Colon (tissue), 2 donors: ENCODE measurements around the gene SMARCC1.

Source experiments
- FAIRE-seq: peaks from 2 replicates; lab custom pipeline; 2012; peaks lifted over from hg19 to GRCh38; lab: Jason Lieb, UNC
- donor health status: control.
- donor health status: control.

SMARCC1 gene

GRCh38 chr3:47701388-47701787 lies 80.3 kb downstream of the SMARCC1 start:
- FAIRE-seq: no peak

- FAIRE-seq: no peak
Measured at GRCh38 chr3:47692158-47692557, 89.5 kb downstream of the SMARCC1 start.

- FAIRE-seq: no peak
Measured at GRCh38 chr3:47688488-47688887, 93.2 kb downstream of the SMARCC1 start.

GRCh38 chr3:47685037-47685436 lies 96.7 kb downstream of the SMARCC1 start:
- no peak for FAIRE-seq

- FAIRE-seq: no peak
Measured at GRCh38 chr3:47681016-47681415, 100.7 kb downstream of the SMARCC1 start.

- no peak for FAIRE-seq
Measured at GRCh38 chr3:47678446-47679338, 103.0 kb downstream of the SMARCC1 start.

GRCh38 chr3:47669026-47669749 lies 112.5 kb downstream of the SMARCC1 start:
- FAIRE-seq: no peak

- no peak for FAIRE-seq
Measured at GRCh38 chr3:47666118-47666517, 115.6 kb downstream of the SMARCC1 start.

GRCh38 chr3:47664519-47664918 lies 117.2 kb downstream of the SMARCC1 start:
- FAIRE-seq: no peak

GRCh38 chr3:47663630-47664240 lies 118.0 kb downstream of the SMARCC1 start:
- no peak for FAIRE-seq

- FAIRE-seq: no peak
Measured at GRCh38 chr3:47661121-47661752, 120.5 kb downstream of the SMARCC1 start.

GRCh38 chr3:47658444-47658843 lies 123.2 kb downstream of the SMARCC1 start:
- no peak for FAIRE-seq

GRCh38 chr3:47652142-47652541 lies 129.6 kb downstream of the SMARCC1 start:
- no peak for FAIRE-seq

- no peak for FAIRE-seq
Measured at GRCh38 chr3:47650294-47650693, 131.4 kb downstream of the SMARCC1 start.

- FAIRE-seq: peak; percentile 38
Measured at GRCh38 chr3:47647550-47647949, 134.1 kb downstream of the SMARCC1 start.

- FAIRE-seq: no peak
Measured at GRCh38 chr3:47646362-47646761, 135.3 kb downstream of the SMARCC1 start.

- no peak for FAIRE-seq
Measured at GRCh38 chr3:47645551-47645950, 136.1 kb downstream of the SMARCC1 start.

- FAIRE-seq: no peak
Measured at GRCh38 chr3:47643092-47643491, 138.6 kb downstream of the SMARCC1 start.

- FAIRE-seq: no peak
Measured at GRCh38 chr3:47641739-47642138, 140.0 kb downstream of the SMARCC1 start.

GRCh38 chr3:47636921-47637320 lies 144.8 kb downstream of the SMARCC1 start:
- no peak for FAIRE-seq

- FAIRE-seq: no peak
Measured at GRCh38 chr3:47636225-47636624, 145.5 kb downstream of the SMARCC1 start.

- FAIRE-seq: no peak
Measured at GRCh38 chr3:47635536-47635935, 146.2 kb downstream of the SMARCC1 start.
